ENCODE results near the gene TMEM130.

The TMEM130 gene, protein sequence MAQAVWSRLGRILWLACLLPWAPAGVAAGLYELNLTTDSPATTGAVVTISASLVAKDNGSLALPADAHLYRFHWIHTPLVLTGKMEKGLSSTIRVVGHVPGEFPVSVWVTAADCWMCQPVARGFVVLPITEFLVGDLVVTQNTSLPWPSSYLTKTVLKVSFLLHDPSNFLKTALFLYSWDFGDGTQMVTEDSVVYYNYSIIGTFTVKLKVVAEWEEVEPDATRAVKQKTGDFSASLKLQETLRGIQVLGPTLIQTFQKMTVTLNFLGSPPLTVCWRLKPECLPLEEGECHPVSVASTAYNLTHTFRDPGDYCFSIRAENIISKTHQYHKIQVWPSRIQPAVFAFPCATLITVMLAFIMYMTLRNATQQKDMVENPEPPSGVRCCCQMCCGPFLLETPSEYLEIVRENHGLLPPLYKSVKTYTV

DNA sequence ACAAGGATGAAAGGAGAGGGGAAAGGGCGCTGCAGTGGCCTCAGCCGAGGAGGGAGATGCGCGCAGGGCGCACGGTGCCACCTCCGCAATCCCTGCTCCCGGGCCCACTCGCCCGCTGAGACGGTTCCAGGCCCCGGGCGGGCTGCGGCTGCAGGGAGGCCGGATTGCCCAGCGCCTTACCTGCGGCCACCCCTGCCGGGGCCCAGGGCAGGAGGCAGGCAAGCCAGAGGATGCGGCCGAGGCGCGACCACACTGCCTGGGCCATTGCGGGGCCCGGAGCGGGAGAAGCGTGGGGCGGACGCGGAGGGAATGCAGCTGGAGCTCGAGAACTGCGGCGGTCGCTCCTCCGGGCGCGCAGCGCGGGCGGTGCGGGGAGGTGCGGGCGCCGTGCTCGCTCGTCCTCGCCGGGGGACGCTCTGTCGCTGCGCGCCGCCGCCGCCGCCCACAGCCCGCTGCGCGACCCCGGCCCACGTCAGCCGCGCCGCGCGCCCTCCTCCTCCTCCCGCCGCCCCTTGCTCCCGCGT is at the start of gene TMEM130:
TSS of gene TMEM130 (minus strand) at position 418 of the 524 bp plus-strand sequence. CDS start at position 265, 153 bp downstream.
- FAIRE-seq, result no peak
- DNase-seq (ENCODE audit: insufficient read length, low spot score), result no peak

DNA sequence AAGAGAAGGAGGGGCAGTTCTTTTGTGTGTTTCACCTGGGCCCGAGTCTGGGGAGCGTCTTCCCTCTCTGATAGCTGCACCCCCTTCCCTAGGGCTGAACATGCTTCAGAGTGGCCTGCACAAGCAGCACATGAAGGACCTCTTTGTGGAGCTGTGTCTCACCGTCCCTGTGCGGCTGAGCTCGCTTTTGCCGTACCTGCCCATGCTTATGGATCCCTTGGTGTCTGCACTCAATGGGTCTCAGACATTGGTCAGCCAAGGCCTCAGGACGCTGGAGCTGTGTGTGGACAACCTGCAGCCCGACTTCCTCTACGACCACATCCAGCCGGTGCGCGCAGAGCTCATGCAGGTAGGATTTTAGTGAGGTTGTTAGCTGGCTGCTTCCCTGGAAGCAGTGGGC is 47.5 kb upstream of the TMEM130 start:
- FAIRE-seq (no peak), DNase-seq (ENCODE audit: insufficient read length, low spot score) (no peak)

DNA sequence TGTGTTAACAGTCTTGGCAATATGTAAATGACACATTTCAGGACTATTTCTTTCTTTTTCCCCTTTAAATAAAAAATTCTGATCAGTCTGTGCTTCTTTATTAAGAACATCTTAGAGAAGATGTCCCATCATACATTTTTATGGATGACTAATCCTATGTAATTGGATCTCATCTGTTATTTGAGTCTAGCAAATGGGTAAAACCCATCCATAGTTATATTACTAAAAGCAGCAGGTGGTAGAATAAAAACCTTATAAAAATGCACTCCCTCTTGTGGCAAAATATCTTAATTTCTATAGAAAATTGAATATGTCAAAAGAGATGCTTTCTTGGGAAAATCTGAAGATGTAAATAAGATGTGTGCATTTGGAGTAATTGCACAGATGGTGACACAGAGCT is 43.8 kb upstream of the TMEM130 start:
- FAIRE-seq, result no peak
- DNase-seq (ENCODE audit: insufficient read length, low spot score), result no peak

DNA sequence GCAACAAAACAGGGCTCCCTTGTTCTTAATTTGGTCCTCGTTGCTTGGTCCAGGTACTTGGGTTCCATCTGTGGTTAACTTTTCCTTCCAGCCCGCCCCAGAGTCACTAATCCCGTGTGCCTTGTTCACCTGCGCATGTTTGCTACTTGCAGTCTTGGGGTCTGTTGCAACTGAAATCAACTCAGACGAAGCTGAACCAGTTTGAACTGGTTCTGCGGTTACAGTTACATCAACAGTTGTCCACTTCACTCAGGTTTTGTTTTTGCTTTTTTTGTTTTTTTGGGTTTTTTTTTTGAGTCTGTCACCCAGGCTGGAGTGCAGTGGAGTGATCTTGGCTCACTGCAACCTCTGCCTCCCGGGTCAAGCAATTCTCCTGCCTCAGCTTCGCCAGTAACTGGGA is 43.2 kb upstream of the TMEM130 start:
- FAIRE-seq, result no peak
- DNase-seq (ENCODE audit: insufficient read length, low spot score), result no peak

DNA sequence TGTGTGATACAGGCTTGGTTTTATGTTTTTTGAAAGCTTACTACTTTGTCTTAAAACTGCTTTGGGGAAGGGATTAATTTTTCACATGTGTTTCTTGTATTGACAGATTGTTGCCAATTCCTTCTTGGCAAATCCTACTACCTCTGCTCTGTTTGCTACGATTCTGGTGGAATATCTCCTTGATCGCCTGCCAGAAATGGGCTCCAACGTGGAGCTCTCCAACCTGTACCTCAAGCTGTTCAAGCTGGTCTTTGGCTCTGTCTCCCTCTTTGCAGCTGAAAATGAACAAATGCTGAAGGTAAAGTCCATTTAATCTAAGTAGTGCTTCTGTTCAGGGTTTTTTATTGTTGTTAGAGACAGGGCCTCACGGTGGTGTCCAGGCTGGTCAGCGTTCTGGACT is 42.1 kb upstream of the TMEM130 start:
- FAIRE-seq (no peak), DNase-seq (ENCODE audit: insufficient read length, low spot score) (no peak)

DNA sequence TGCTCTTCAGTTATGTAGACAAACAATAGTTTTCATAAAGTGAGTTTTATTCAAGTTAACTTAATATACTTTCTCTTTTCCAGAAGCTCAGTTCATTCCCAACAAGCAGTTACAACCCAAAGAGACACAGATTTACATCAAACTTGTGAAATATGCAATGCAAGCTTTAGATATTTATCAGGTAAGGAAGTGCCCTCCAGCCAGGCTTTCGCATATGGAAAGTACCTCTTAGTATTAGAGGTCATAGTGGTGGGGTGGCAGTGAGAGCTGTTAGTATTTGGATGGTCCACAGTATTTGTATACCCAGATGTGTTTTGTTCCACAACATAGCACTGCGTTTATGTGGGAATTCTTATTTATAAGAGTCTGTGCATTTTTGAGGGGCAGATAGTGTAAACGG is 40.6 kb upstream of the TMEM130 start:
- no peak for DNase-seq (ENCODE audit: insufficient read length, low spot score)
- FAIRE-seq, result no peak

DNA sequence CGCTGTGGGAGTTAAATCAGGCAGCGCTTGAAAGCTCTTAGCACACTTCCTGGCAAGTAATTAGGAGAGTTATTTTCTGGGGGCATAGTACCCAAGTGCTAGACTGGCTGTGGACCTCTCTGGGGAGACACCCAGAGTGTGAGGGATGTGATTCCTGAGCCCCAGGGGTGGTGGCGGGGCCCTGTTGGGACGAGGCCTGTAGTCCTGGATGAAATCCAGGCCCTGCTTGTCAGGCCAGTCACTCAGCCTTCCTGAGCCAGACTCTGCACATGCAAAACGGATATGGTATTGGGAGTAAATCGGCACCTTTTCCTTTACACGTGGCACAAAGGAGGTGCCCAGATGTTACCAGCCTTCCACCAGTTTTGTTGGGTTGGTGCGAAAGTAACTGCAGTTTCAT is 39.7 kb upstream of the TMEM130 start:
- FAIRE-seq, result no peak
- DNase-seq (ENCODE audit: insufficient read length, low spot score), result no peak

DNA sequence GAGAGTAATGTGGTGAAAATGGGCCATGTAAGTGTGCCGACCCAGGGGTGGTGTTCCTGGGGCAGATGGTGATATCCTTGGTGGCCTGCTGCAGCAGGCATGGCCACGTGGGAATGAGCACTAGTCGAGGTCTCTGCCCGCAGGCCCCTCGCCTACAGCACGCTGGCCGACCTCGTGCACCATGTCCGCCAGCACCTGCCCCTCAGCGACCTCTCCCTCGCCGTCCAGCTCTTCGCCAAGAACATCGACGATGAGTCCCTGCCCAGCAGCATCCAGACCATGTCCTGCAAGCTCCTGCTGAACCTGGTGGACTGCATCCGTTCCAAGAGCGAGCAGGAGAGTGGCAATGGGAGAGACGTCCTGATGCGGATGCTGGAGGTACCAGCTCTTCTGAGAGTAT is 38.8 kb upstream of the TMEM130 start:
- FAIRE-seq (no peak), DNase-seq (ENCODE audit: insufficient read length, low spot score) (no peak)

DNA sequence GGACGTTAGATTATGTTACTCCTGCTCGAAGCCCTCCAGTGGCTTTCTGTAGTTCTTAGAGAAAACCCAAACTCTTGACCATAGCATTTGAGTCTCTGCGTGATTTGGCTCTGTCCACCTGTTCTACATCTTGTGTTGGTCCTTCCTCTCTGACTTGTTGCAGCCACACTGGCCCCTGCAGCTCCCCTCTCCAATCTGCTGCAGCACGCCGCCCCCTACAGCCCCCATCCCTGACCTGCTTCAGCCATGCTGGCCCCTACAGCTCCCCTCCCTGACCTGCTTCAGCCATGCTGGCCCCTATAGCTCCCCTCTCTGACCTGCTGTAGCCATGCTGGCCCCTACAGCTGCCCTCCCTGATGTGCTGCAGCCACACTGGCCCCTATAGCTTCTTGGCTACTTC is 37.8 kb upstream of the TMEM130 start:
- FAIRE-seq, result no peak
- DNase-seq (ENCODE audit: insufficient read length, low spot score), result no peak

DNA sequence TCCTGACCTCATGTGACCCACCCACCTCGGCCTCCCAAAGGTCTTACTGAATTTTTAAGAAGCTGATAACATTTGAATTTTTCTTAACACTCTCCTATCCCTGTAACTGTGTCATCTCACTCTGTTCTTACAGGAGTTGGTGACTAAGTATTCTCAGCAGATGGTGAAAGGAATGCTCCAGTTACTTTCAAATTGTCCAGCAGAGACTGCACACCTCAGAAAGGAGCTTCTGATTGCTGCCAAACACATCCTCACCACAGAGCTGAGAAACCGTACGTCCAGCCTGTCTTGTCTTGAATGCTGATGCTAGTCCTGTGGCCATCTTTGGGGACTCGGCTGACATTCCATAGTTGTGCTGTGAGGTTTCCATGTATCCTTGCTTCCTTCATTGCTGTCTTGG is 33.4 kb upstream of the TMEM130 start:
- DNase-seq (ENCODE audit: insufficient read length, low spot score) (no peak), FAIRE-seq (no peak)

DNA sequence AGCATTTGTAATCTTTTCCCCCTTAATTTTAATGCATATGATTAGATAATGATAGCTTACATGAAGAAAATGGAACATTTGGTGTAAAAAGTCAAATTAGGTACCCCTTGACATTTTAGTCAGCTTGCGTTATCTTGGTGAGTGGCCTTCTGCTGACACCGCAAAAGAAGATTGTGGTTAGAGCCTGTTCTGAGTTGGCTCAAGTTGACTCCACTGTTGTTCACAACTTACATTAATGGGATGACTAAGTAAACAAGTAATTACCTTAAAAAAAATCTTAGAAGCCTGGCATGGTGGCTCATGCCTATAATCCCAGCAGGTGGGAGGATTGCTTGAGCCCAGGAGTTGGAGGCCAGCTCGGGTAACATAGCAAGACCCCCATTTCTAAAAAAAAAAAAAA is 32.7 kb upstream of the TMEM130 start:
- DNase-seq (ENCODE audit: insufficient read length, low spot score) (no peak), FAIRE-seq (no peak)

DNA sequence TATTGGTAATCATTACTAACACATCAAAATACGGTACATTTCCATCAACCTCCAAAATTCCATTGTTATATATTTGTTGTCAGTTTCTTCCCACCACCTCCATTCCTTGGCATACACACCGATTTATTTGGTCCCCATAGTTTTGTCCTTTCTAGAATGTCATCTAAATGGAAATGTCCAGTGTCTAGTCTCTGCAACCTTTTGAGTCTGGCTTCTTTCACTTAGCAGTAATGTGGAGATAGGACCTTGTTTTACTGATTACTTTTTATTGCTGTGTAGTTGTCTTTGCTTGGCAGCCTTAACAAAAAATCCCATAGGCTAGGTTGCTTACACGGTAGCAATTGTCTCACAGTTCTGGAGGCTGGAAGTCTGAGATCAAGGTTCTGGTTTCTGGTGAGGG is 31.0 kb upstream of the TMEM130 start:
- FAIRE-seq (no peak), DNase-seq (ENCODE audit: insufficient read length, low spot score) (no peak)

DNA sequence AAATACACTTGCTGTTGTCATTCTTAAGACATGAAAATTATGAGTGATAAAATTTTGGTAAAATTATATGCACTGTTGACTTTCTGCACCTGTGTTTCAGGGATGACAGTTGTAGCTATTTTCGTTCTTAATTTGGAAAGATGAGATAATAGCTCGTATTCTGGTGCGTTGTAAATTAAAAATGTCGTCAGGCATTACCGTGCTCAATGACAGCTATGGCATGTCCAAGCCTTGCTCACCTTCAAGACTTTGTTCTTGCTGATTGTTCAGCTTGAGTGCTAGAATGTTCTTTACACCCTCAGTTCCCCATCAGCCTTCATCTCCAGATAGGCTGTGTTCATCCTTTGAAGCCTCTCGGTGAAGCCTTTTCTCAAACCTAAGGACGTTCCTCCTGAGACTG is 30.0 kb upstream of the TMEM130 start:
- FAIRE-seq (no peak), DNase-seq (ENCODE audit: insufficient read length, low spot score) (no peak)

DNA sequence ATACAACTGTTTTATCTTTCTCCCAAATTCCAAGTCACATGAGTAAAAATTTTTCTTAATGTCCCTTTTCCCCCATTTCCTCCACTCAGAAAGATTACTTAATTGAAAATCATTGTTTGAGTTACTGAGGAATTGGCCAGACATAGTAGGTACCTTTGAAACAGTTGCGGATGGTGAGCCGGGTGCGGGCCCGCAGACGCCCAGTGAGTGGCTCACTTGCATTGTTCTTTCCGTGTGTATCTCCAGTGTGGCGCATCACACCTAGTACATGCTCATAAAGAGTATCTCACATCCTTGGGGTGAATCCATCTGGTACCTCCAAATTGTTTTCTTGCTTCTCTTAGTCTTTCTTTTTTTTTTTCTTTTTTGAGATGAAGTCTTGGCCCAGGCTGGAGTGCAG is 22.8 kb upstream of the TMEM130 start:
- FAIRE-seq (no peak), DNase-seq (ENCODE audit: insufficient read length, low spot score) (no peak)

DNA sequence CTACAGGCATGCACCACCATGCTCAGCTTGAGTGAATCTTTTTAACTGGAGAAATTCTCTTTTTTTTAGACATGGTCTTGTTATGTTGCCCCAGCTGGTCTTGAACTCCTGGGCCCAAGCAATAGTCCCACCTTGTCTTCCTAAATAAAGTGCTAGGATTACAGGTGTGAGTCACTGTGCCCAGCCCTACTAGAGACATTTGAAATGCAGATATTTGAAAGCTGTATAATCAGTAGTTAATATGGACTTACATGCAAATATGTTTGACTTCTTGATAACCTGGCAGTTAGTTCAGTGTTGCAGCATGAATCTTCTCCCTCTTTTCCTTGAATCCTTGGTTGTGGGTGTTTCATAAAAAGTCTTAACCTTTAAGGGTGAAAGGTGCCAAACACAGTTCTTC is 17.2 kb upstream of the TMEM130 start:
- FAIRE-seq (no peak), DNase-seq (ENCODE audit: insufficient read length, low spot score) (no peak)

DNA sequence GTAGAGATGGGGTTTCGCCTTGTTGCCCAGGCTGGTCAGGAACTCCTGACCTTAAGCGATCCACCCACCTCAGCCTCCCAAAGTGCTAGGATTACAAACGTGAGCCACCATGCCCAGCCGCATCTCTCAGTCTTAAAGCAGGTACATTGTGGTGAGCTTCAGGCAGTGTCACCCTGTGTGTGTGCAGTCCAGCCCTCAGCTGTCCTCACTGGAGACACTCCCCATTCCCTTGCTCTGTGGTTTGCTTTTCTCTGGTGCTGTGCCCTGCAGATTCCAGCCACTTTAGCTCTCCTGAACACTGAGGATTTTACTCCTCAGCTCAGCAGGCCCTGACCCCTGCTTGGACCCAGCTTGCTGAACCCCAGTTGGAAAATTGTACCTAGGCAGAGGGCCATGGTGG is 14.6 kb upstream of the TMEM130 start:
- no peak for DNase-seq (ENCODE audit: insufficient read length, low spot score)
- no peak for FAIRE-seq

DNA sequence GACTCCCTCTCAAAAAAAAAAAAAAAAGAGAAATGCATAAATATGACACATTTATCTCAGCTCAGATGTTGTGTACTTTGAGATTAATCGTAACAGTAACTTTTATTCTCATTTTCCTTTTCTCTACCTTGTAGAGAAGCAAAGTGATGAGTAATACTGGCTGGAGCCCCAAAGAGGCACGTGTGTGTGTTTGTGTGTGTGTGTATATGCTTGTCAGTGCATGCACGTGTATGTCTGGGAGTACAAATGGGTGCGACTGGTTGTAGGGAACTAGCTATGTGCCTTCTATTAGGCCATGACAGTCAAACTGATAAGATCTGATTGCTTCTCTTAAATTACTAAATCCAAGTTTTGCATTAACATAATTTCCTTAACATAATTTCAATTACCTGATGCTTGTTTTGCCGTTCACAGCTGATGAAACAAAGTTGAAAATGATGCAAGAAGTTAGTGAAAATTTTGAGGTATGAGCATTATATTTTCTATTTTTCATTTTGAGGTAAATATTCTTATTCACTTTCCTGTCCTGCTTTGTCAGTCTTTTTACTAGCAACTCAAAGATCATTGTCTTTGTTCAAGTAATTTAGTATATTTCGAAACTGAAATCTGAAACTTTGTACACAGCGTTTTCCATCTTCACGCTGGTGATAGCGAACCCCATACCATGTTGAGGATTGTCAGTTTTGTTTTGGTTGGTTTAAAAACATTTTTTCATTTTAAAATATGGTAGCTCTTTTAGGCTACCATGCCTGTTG is 11.9 kb upstream of the TMEM130 start:
- no peak for DNase-seq (ENCODE audit: insufficient read length, low spot score)
- FAIRE-seq, result no peak

DNA sequence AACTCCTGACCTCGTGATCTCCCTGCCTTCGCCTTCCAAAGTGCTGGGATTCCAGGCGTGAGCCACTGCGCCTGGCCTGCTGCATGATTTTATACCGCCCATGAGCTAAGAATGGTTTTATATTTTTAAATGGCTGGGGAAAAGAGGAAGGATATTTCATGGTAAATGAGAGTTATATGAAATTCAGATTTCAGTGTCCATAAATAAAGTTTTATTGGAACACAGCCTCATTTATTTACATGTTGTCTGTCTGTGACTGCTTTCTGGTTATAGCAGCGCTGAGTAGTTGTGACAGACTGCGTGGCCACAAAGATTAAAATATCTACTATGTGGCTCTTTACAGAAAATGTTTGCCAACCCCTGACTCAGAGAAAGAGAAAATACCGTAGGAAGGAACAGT is 10.7 kb upstream of the TMEM130 start:
- FAIRE-seq (no peak), DNase-seq (ENCODE audit: insufficient read length, low spot score) (no peak)

DNA sequence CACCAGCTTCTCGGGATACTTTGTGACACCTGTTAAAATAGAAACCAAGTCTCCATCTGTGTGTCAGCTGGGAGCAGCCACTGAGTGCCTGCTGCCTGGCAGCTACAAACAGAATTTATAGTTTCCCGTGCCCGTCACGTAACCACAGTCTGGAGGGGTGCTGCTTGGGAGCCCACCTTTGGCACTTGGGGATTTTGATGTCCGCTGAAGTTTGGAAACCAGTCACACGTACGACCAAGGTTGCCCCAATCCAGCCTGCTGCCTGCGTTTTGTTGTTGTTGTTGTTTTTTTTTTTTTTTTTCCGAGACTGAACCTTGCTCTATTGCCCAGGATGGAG is 10.1 kb upstream of the TMEM130 start:
- DNase-seq (ENCODE audit: insufficient read length, low spot score) (no peak), FAIRE-seq (no peak)

DNA sequence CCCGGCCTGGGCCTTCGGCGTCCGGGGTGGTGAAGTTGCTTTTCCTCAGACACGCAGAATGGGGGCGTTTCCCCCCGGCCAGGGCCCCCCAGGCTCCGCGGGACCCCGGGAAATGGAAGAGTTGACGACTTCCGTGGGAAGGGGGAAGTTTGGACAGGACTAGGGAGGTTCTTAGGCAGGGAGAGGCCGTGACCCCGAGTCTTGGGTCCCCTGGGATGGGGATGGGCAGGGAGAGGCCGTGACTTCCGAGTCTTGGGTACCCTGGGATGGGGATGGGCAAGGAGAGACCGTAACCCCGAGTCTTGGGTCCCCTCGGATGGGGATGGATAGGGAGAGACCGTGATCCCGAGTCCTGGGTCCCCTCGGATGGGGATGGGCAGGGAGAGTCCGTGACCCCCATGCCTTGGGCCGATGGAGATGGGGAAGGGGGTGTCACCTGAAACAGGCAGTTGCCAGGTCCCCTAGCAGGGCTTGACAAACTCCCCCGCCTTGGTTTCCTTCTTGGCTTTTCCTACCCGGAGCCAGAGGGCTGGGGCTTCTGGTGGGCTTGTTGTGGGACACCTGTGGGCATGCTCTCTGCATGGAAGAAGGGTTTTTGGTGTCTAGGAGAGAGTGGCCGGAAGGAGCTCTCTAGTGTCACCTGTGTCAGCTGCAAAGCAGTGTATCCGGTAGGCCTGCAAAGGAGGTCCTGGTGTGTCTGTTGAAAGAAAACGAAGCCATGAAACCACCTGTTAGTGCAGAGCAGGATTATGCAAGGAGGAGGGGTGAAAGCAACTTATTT is 9.6 kb upstream of the TMEM130 start:
- DNase-seq (ENCODE audit: insufficient read length, low spot score), result peak; percentile 75

More for the DNA sequence above, 9.6 kb upstream of the TMEM130 start:
- peak; percentile 89 for FAIRE-seq
